ENCODE results near the gene PPFIBP2. TPM values are rescaled to one million over a fixed set of nuclear protein-coding genes. Genes with fewer than 3 reads are reported as not detected.

The PPFIBP2 gene
- total RNA-seq, 2 experiments from 2014 or later, result 19.9 to 25.7 TPM

GRCh38 chr11:7617032-7617431, 103.2 kb downstream of the PPFIBP2 start:
- no peaks in the 10 kb centered on the region for H3K4me1 Mint-ChIP-seq
- ATAC-seq (ENCODE audit: low read depth) (no peak), DNase-seq (no peak)
- no peaks in the 10 kb centered on the region for H3K36me3 Mint-ChIP-seq
- no peak overlapping the region for H3K4me3 Mint-ChIP-seq
- H3K27ac Mint-ChIP-seq, result no peak overlapping the region
- H3K9me3 Mint-ChIP-seq, result no peaks in the 10 kb centered on the region
- POLR2A ChIA-PET, result no interaction called here
- no peaks in the 10 kb centered on the region for H3K27me3 Mint-ChIP-seq

GRCh38 chr11:7619322-7619721, 105.5 kb downstream of the PPFIBP2 start:
- POLR2A ChIA-PET, result no interaction called here
- H3K4me3 Mint-ChIP-seq, result no peak overlapping the region
- no peaks in the 10 kb centered on the region for H3K4me1 Mint-ChIP-seq
- H3K27me3 Mint-ChIP-seq, result no peaks in the 10 kb centered on the region
- ATAC-seq (ENCODE audit: low read depth), result no peak
- no peaks in the 10 kb centered on the region for H3K9me3 Mint-ChIP-seq
- no peak for DNase-seq
- H3K36me3 Mint-ChIP-seq, result no peaks in the 10 kb centered on the region
- no peak overlapping the region for H3K27ac Mint-ChIP-seq

GRCh38 chr11:7621090-7621489, 107.3 kb downstream of the PPFIBP2 start:
- no peaks in the 10 kb centered on the region for H3K27me3 Mint-ChIP-seq
- peaks cover 1% of the 10 kb centered on the region for H3K36me3 Mint-ChIP-seq
- POLR2A ChIA-PET, result no interaction called here

GRCh38 chr11:7621554-7621953, 107.8 kb downstream of the PPFIBP2 start:
- no peaks in the 10 kb centered on the region for H3K9me3 Mint-ChIP-seq
- no peak for ATAC-seq (ENCODE audit: low read depth)
- H3K27ac Mint-ChIP-seq, result no peak overlapping the region
- H3K36me3 Mint-ChIP-seq, result peaks cover 1% of the 10 kb centered on the region
- H3K4me1 Mint-ChIP-seq, result no peaks in the 10 kb centered on the region
- no peaks in the 10 kb centered on the region for H3K27me3 Mint-ChIP-seq
- no peak for DNase-seq
- no peak overlapping the region for H3K4me3 Mint-ChIP-seq
- POLR2A ChIA-PET, result no interaction called here

More at GRCh38 chr11:7621090-7621489, 107.3 kb downstream of the PPFIBP2 start:
- Mint-ChIP-seq H3K9me3 (no peaks in the 10 kb centered on the region), H3K27ac (no peak overlapping the region), H3K4me1 (no peaks in the 10 kb centered on the region), H3K4me3 (no peak overlapping the region)
- ATAC-seq (ENCODE audit: low read depth) (no peak), DNase-seq (no peak)

- no peak overlapping the region for H3K4me3 Mint-ChIP-seq
- no peaks in the 10 kb centered on the region for H3K4me1 Mint-ChIP-seq
- ATAC-seq (ENCODE audit: low read depth) (no peak), DNase-seq (no peak)
- H3K9me3 Mint-ChIP-seq, result no peaks in the 10 kb centered on the region
- POLR2A ChIA-PET, result no interaction called here
- no peak overlapping the region for H3K27ac Mint-ChIP-seq
- H3K36me3 Mint-ChIP-seq, result peaks cover 1% of the 10 kb centered on the region
- no peaks in the 10 kb centered on the region for H3K27me3 Mint-ChIP-seq
Observed at GRCh38 chr11:7622721-7623120, 108.9 kb downstream of the PPFIBP2 start.

- H3K4me1 Mint-ChIP-seq, result no peaks in the 10 kb centered on the region
Observed at GRCh38 chr11:7628660-7629059, 114.9 kb downstream of the PPFIBP2 start.

GRCh38 chr11:7630002-7630401, 116.2 kb downstream of the PPFIBP2 start:
- POLR2A ChIA-PET, result no interaction called here
- Mint-ChIP-seq H3K27me3 (no peaks in the 10 kb centered on the region), H3K4me1 (no peaks in the 10 kb centered on the region), H3K27ac (no peak overlapping the region), H3K36me3 (peaks cover 9% of the 10 kb centered on the region), H3K4me3 (no peak overlapping the region), H3K9me3 (no peaks in the 10 kb centered on the region)
- no peak for ATAC-seq (ENCODE audit: low read depth)
- DNase-seq, result no peak

More at GRCh38 chr11:7628660-7629059, 114.9 kb downstream of the PPFIBP2 start:
- no peak for DNase-seq
- H3K9me3 Mint-ChIP-seq, result no peaks in the 10 kb centered on the region
- H3K27ac Mint-ChIP-seq, result no peak overlapping the region
- H3K27me3 Mint-ChIP-seq, result no peaks in the 10 kb centered on the region
- ATAC-seq (ENCODE audit: low read depth), result no peak
- POLR2A ChIA-PET, result no interaction called here
- peaks cover 5% of the 10 kb centered on the region for H3K36me3 Mint-ChIP-seq
- H3K4me3 Mint-ChIP-seq, result no peak overlapping the region

- no peak for ATAC-seq (ENCODE audit: low read depth)
- no peak overlapping the region for H3K27ac Mint-ChIP-seq
- POLR2A ChIA-PET, result no interaction called here
Observed at GRCh38 chr11:7632211-7632610, 118.4 kb downstream of the PPFIBP2 start.

GRCh38 chr11:7635137-7635536, 121.3 kb downstream of the PPFIBP2 start:
- DNase-seq, result no peak
- H3K4me3 Mint-ChIP-seq, result no peak overlapping the region
- peaks cover 11% of the 10 kb centered on the region for H3K36me3 Mint-ChIP-seq
- POLR2A ChIA-PET, result no interaction called here
- H3K9me3 Mint-ChIP-seq, result no peaks in the 10 kb centered on the region
- H3K27ac Mint-ChIP-seq, result no peak overlapping the region
- H3K27me3 Mint-ChIP-seq, result no peaks in the 10 kb centered on the region
- no peak for ATAC-seq (ENCODE audit: low read depth)
- H3K4me1 Mint-ChIP-seq, result peaks cover 1% of the 10 kb centered on the region

More at GRCh38 chr11:7632211-7632610, 118.4 kb downstream of the PPFIBP2 start:
- H3K36me3 Mint-ChIP-seq, result peaks cover 11% of the 10 kb centered on the region
- no peak for DNase-seq
- no peaks in the 10 kb centered on the region for H3K4me1 Mint-ChIP-seq
- H3K27me3 Mint-ChIP-seq, result no peaks in the 10 kb centered on the region
- no peak overlapping the region for H3K4me3 Mint-ChIP-seq
- H3K9me3 Mint-ChIP-seq, result no peaks in the 10 kb centered on the region

GRCh38 chr11:7635708-7636107, 121.9 kb downstream of the PPFIBP2 start:
- POLR2A ChIA-PET, result no interaction called here
- H3K27ac Mint-ChIP-seq, result no peak overlapping the region
- no peak for DNase-seq
- no peak overlapping the region for H3K4me3 Mint-ChIP-seq
- peaks cover 11% of the 10 kb centered on the region for H3K36me3 Mint-ChIP-seq
- H3K4me1 Mint-ChIP-seq, result peaks cover 1% of the 10 kb centered on the region
- no peaks in the 10 kb centered on the region for H3K9me3 Mint-ChIP-seq
- no peak for ATAC-seq (ENCODE audit: low read depth)
- no peaks in the 10 kb centered on the region for H3K27me3 Mint-ChIP-seq

GRCh38 chr11:7636350-7636749, 122.6 kb downstream of the PPFIBP2 start:
- Mint-ChIP-seq H3K4me3 (no peak overlapping the region), H3K27ac (no peak overlapping the region), H3K4me1 (peaks cover 1% of the 10 kb centered on the region), H3K36me3 (peaks cover 11% of the 10 kb centered on the region), H3K9me3 (no peaks in the 10 kb centered on the region), H3K27me3 (no peaks in the 10 kb centered on the region)
- POLR2A ChIA-PET, result no interaction called here
- no peak for DNase-seq
- no peak for ATAC-seq (ENCODE audit: low read depth)

GRCh38 chr11:7637447-7638157, 123.8 kb downstream of the PPFIBP2 start:
- ATAC-seq (ENCODE audit: low read depth), result no peak
- Mint-ChIP-seq H3K4me1 (peaks cover 1% of the 10 kb centered on the region), H3K4me3 (no peak overlapping the region), H3K27ac (no peak overlapping the region), H3K36me3 (peaks cover 9% of the 10 kb centered on the region), H3K27me3 (no peaks in the 10 kb centered on the region), H3K9me3 (no peaks in the 10 kb centered on the region)
- POLR2A ChIA-PET, result interaction anchor here (0.6 kb wide), 1 partner anchor 1408 kb away, joined by 3 read pairs; no protein-coding TSS in a partner anchor
- no peak for DNase-seq

- no peak overlapping the region for H3K4me3 Mint-ChIP-seq
- no peak overlapping the region for H3K27ac Mint-ChIP-seq
- peaks cover 1% of the 10 kb centered on the region for H3K4me1 Mint-ChIP-seq
- DNase-seq, result no peak
- peaks cover 9% of the 10 kb centered on the region for H3K36me3 Mint-ChIP-seq
- no peaks in the 10 kb centered on the region for H3K27me3 Mint-ChIP-seq
- H3K9me3 Mint-ChIP-seq, result no peaks in the 10 kb centered on the region
- no peak for ATAC-seq (ENCODE audit: low read depth)
- POLR2A ChIA-PET, result no interaction called here
Observed at GRCh38 chr11:7638710-7639642, 125.2 kb downstream of the PPFIBP2 start.

GRCh38 chr11:7639643-7640025, 125.8 kb downstream of the PPFIBP2 start:
- peaks cover 7% of the 10 kb centered on the region for H3K36me3 Mint-ChIP-seq
- DNase-seq (no peak), ATAC-seq (ENCODE audit: low read depth) (no peak)
- no peaks in the 10 kb centered on the region for H3K27me3 Mint-ChIP-seq
- no peak overlapping the region for H3K27ac Mint-ChIP-seq
- POLR2A ChIA-PET, result no interaction called here
- H3K9me3 Mint-ChIP-seq, result no peaks in the 10 kb centered on the region
- H3K4me1 Mint-ChIP-seq, result peaks cover 1% of the 10 kb centered on the region
- H3K4me3 Mint-ChIP-seq, result no peak overlapping the region

Measured in activated naive CD8-positive, alpha-beta T cell treated with anti-CD3 and anti-CD28 coated beads, Interleukin-2, amount 10 ng/mL, durations not matched to agents 7 days and 5 days (primary cell).